CD4-positive, alpha-beta T cell treated with Interleukin-6 for 4 hours (primary cell): ENCODE data around the gene MYO1D.

Source experiments
- DNase-seq: peaks from one replicate; pipeline ENCODE4 v3.0.0-alpha.2; 2020; ENCODE audit warnings: mixed read lengths

MYO1D gene

GRCh38 chr17:32497431-32498205 lies 379.3 kb downstream of the MYO1D start:
- no peak for DNase-seq

- no peak for DNase-seq
Measured at GRCh38 chr17:32496395-32497073, 380.4 kb downstream of the MYO1D start.

- no peak for DNase-seq
Measured at GRCh38 chr17:32495359-32496231, 381.3 kb downstream of the MYO1D start.

GRCh38 chr17:32494621-32495358 lies 382.1 kb downstream of the MYO1D start:
- no peak for DNase-seq

GRCh38 chr17:32493976-32494513 lies 382.9 kb downstream of the MYO1D start:
- DNase-seq = no peak

- DNase-seq = no peak
Measured at GRCh38 chr17:32493571-32493970, 383.4 kb downstream of the MYO1D start.

GRCh38 chr17:32492648-32493289 lies 384.2 kb downstream of the MYO1D start:
- no peak for DNase-seq

GRCh38 chr17:32492264-32492589 lies 384.7 kb downstream of the MYO1D start:
- DNase-seq = no peak

GRCh38 chr17:32491371-32492263 lies 385.3 kb downstream of the MYO1D start:
- DNase-seq = peak; percentile 50

GRCh38 chr17:32490101-32490482 lies 386.8 kb downstream of the MYO1D start:
- peak; percentile 35 for DNase-seq

GRCh38 chr17:32489320-32490100 lies 387.4 kb downstream of the MYO1D start:
- DNase-seq = no peak

- DNase-seq = no peak
Measured at GRCh38 chr17:32488604-32489180, 388.2 kb downstream of the MYO1D start.

GRCh38 chr17:32488177-32488542 lies 388.8 kb downstream of the MYO1D start:
- DNase-seq = no peak

GRCh38 chr17:32487473-32488176 lies 389.3 kb downstream of the MYO1D start:
- peak; percentile 37 for DNase-seq

- DNase-seq = peak; percentile 82
Measured at GRCh38 chr17:32486701-32487472, 390.0 kb downstream of the MYO1D start, which contains the start of gene CDK5R1. CDK5R1 (plus strand) TSS chr17:32486993; CDS start chr17:32487621, 628 bp downstream.

- DNase-seq = peak; percentile 79
Measured at GRCh38 chr17:32486111-32486700, 390.7 kb downstream of the MYO1D start.

- DNase-seq = no peak
Measured at GRCh38 chr17:32485261-32486110, 391.4 kb downstream of the MYO1D start.
